HL-60 (cell line): ENCODE measurements around the gene CCSER1.
"Not testable (repeated sequence)": the region's sequence is repeated elsewhere in the genome, so short reads cannot be mapped to it uniquely, and the experiment has no call there.

Experiments
- DNase-seq, 2 experiments: peaks; one replicate each; pipeline ENCODE4 v3.0.0-alpha.2; 2010 to 2020; ENCODE audit warnings: low read depth in 1 of 2, low spot score in 1 of 2
- H3K27ac ChIP-seq: fragments of 250-450 bp; sonication (Bioruptor Pico); replicated peaks from 2 replicates; pipeline ENCODE4 v1.5.1; 2020; ENCODE audit warnings: mild to moderate bottlenecking, moderate library complexity
- H3K27me3 ChIP-seq: fragments of 250-450 bp; sonication (Bioruptor Pico); 2 replicates; pipeline ENCODE4 v1.5.1; 2021; ENCODE audit warnings: mild to moderate bottlenecking, moderate library complexity; ENCODE audit not compliant: insufficient read depth, poor library complexity, severe bottlenecking
- H3K4me3 ChIP-seq: replicated peaks from 2 replicates; pipeline ENCODE4 v1.5.1; 2011; ENCODE audit warnings: mild to moderate bottlenecking, control low read depth, low read length; ENCODE audit not compliant: insufficient read depth
- GABPA ChIP-seq: IDR thresholded peaks from 2 replicates; pipeline ENCODE4 v1.6.1; 2012; ENCODE audit warnings: low read depth
- POLR2AphosphoS5 ChIP-seq: IDR thresholded peaks from 2 replicates; pipeline ENCODE4 v1.6.1; 2012; ENCODE audit warnings: low read depth
- REST ChIP-seq: IDR thresholded peaks from 2 replicates; pipeline ENCODE4 v1.6.1; 2012; ENCODE audit warnings: low read depth; ENCODE audit not compliant: insufficient replicate concordance
- SPI1 ChIP-seq: IDR thresholded peaks from 2 replicates; pipeline ENCODE4 v1.6.1; 2012; ENCODE audit warnings: low read depth, mild to moderate bottlenecking, borderline replicate concordance
- TF ChIP-seq, protein P1 (sequence below): IDR thresholded peaks from one replicate; pipeline ENCODE4 v1.5.1; 2011; ENCODE audit warnings: low read length, control low read depth, inconsistent platforms; ENCODE audit not compliant: insufficient read depth

The CCSER1 gene

GRCh38 chr4:90292438-90292837 lies 165.2 kb downstream of the CCSER1 start:
- Histone ChIP-seq H3K27ac (no peak overlapping the region), H3K4me3 (no peak overlapping the region), H3K27me3 (no peaks in the 10 kb centered on the region)
- DNase-seq: no peak
- no peak for TF ChIP-seq POLR2AphosphoS5
- no peak for TF ChIP-seq GABPA
- no peak for TF ChIP-seq SPI1
- no peak for TF ChIP-seq REST
- TF ChIP-seq, protein P1, sequence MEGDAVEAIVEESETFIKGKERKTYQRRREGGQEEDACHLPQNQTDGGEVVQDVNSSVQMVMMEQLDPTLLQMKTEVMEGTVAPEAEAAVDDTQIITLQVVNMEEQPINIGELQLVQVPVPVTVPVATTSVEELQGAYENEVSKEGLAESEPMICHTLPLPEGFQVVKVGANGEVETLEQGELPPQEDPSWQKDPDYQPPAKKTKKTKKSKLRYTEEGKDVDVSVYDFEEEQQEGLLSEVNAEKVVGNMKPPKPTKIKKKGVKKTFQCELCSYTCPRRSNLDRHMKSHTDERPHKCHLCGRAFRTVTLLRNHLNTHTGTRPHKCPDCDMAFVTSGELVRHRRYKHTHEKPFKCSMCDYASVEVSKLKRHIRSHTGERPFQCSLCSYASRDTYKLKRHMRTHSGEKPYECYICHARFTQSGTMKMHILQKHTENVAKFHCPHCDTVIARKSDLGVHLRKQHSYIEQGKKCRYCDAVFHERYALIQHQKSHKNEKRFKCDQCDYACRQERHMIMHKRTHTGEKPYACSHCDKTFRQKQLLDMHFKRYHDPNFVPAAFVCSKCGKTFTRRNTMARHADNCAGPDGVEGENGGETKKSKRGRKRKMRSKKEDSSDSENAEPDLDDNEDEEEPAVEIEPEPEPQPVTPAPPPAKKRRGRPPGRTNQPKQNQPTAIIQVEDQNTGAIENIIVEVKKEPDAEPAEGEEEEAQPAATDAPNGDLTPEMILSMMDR: no peak

GRCh38 chr4:90293320-90293719 lies 166.1 kb downstream of the CCSER1 start:
- no peak for TF ChIP-seq REST
- no peak for DNase-seq

DNA sequence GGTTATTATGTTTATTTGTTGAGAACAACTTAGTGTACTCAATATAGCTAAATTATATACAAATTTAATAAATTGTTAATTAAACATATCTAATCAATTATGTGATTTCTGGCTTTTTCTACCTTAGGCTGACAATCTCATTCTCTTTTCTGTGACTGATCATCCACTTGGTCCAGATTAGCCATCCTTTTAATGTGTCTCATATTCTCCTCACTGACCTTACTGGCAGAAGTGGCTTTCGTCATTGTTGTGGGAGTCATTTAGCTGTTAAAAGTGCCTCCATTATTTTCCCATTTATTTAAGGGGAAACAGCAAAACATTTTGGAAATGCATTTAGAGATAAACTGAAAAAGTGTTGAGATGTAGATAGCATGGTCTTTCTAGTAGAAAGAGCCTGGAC lies 172.2 kb downstream of the CCSER1 start:
- TF ChIP-seq REST: no peak
- TF ChIP-seq, protein P1: no peak
- no peak for TF ChIP-seq SPI1
- TF ChIP-seq POLR2AphosphoS5: no peak
- no peak for TF ChIP-seq GABPA
- H3K27ac ChIP-seq: no peak overlapping the region
- no peaks in the 10 kb centered on the region for H3K27me3 ChIP-seq

More at GRCh38 chr4:90293320-90293719, 166.1 kb downstream of the CCSER1 start:
- no peak overlapping the region for H3K27ac ChIP-seq
- no peak overlapping the region for H3K4me3 ChIP-seq
- no peaks in the 10 kb centered on the region for H3K27me3 ChIP-seq

GRCh38 chr4:90306810-90307209 lies 179.6 kb downstream of the CCSER1 start:
- Histone ChIP-seq H3K27ac (no peak overlapping the region), H3K27me3 (no peaks in the 10 kb centered on the region), H3K4me3 (no peak overlapping the region)
- DNase-seq: no peak
- TF ChIP-seq SPI1 (no peak), GABPA (no peak)

More for the DNA sequence above, 172.2 kb downstream of the CCSER1 start:
- DNase-seq: no peak
- no peak overlapping the region for H3K4me3 ChIP-seq

- H3K4me3 ChIP-seq, H3K27me3 ChIP-seq, DNase-seq, H3K27ac ChIP-seq: not testable (repeated sequence)
These were observed 189.9 kb downstream of the CCSER1 start for GRCh38 chr4:90317140-90317539.
